Effector memory CD8-positive, alpha-beta T cell (primary cell): Measurements from ENCODE around the gene GGA2.
A peak's percentile ranks its signal among the peaks of the same experiment; 100 is the strongest.
"Not testable (repeated sequence)": the region's sequence is repeated elsewhere in the genome, so short reads cannot be mapped to it uniquely, and the experiment has no call there.

ENCODE experiments used
- ATAC-seq: fragments of 150-1000 bp; cut with Tn5 transposase; replicated peaks from 2 replicates; pipeline ENCODE4 v1.10.0; 2021; ENCODE audit warnings: mild to moderate bottlenecking, moderate library complexity
- DNase-seq, 3 experiments: peaks; one replicate each; pipeline ENCODE4 v3.0.0; 2021
- H3K27ac Mint-ChIP-seq, 2 donors: one replicate each; pipeline ENCODE4 v1.8.0; 2022; ENCODE audit warnings: mild to moderate bottlenecking in 2 of 2, mixed read lengths in 2 of 2, moderate library complexity in 2 of 2
- H3K27me3 Mint-ChIP-seq, 2 donors: one replicate each; pipeline ENCODE4 v1.8.0; 2022; ENCODE audit warnings: mixed read lengths in 2 of 2
- H3K36me3 Mint-ChIP-seq: one replicate; pipeline ENCODE4 v1.8.0; 2022; ENCODE audit warnings: mild to moderate bottlenecking, moderate library complexity, mixed read lengths; ENCODE audit not compliant: insufficient read depth
- H3K4me1 Mint-ChIP-seq, 2 donors: one replicate each; pipeline ENCODE4 v1.8.0; 2022; ENCODE audit warnings: low read depth in 2 of 2, mixed read lengths in 2 of 2
- H3K4me3 Mint-ChIP-seq, 2 donors: one replicate each; pipeline ENCODE4 v1.8.0; 2022; ENCODE audit warnings: mild to moderate bottlenecking in 2 of 2, mixed read lengths in 2 of 2, moderate library complexity in 2 of 2
- H3K9me3 Mint-ChIP-seq, 2 donors: one replicate each; pipeline ENCODE4 v1.8.0; 2022; ENCODE audit warnings: mixed read lengths in 2 of 2

Gene GGA2

DNA sequence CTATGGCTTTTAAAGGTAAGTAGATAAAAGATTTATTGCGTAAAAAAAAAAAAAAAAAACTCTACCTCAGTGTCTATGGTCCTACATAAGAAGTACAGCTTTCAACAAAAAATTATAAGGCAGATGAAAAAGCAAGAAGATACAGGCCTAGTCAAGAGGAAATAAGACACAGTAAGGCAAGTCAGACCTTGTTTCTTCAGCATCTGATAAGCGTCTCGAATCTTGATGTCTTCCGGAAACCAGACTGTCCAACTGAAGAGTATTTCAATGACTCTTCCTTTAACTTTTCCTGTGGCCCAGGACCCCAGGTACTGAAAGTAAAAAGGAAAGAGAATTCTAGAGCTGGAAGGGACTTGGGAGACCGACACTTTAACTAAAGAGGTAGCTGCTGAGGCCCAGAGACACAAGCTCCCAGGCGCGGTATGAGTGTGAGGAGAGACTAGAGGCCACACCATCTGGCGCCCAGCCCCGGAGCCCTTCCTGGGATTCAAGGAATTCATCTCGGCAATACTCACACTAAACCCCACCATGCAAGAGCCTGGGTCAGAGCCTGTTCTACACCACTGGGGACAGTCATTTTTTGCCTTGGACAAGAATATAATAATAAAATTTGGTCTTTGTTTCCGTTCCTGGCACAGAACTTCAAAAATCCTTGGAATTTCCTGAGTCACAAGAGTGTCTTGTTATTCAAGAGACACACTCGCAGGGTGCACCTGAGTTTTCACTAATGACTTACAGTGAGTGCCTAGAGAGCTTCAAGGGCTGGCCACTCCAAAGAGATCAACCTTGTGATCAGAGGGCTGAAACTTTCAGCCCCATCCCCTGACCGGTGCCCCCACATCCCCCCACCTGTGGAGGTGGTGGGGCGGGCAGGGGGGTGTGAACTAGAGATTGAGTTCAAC, 18.6 kb downstream of the GGA2 start:
- no peak overlapping the region for H3K4me3 Mint-ChIP-seq
- peak overlapping the region; percentile 20 to 52 for H3K27ac Mint-ChIP-seq
- H3K9me3 Mint-ChIP-seq = no peaks in the 10 kb centered on the region
- ATAC-seq = no peak
- peaks cover 100% of the 10 kb centered on the region for H3K36me3 Mint-ChIP-seq
- no peaks in the 10 kb centered on the region for H3K27me3 Mint-ChIP-seq
- peaks cover 0 to 17% of the 10 kb centered on the region in 2 donors for H3K4me1 Mint-ChIP-seq
- no peak for DNase-seq

DNA sequence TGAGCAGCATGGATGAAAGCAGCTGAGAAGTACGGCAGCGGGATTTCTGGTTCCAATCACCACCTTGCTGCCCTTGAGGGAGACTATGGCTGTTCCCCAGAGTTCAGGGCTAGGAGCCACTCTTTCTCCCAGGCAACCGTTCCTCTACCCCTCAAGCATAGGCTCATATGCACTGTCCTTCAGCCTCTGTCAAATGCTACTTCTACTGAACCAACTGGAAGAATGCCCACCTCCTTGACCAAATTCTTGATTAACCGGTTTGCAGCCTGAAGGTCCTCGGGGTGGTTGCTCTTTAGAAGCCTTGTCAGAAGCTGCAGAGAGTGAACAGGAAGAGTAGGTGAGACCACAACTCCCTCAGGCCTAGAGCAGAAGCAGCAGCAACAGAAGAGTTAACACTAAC, 23.8 kb downstream of the GGA2 start:
- no peak overlapping the region for H3K4me3 Mint-ChIP-seq
- no peak for ATAC-seq
- H3K27ac Mint-ChIP-seq = peak overlapping the region; percentile 55 to 65
- H3K4me1 Mint-ChIP-seq = peaks cover 9 to 24% of the 10 kb centered on the region in 2 donors
- DNase-seq = no peak
- no peaks in the 10 kb centered on the region for H3K9me3 Mint-ChIP-seq
- no peaks in the 10 kb centered on the region for H3K27me3 Mint-ChIP-seq
- peaks cover 98% of the 10 kb centered on the region for H3K36me3 Mint-ChIP-seq

DNA sequence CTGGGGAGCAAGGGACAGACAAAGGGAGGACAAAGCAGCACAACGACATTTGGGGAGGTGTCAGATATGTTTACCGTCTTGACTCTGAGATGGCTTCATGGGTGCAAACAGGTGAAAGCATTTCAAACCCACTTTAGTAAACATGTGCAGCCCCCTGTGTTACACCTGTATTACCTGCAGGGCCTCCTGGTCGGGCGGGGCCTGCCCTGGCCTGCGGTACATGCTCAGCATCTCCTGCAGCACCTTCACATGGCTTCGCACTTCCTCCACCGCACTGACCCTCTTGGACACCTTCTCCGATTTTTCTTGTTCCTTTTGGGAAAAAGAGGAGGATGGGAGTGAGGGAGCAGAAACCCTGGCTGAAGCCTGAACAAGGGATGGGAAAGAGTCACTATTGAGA, 24.5 kb downstream of the GGA2 start:
- ATAC-seq = no peak

DNA sequence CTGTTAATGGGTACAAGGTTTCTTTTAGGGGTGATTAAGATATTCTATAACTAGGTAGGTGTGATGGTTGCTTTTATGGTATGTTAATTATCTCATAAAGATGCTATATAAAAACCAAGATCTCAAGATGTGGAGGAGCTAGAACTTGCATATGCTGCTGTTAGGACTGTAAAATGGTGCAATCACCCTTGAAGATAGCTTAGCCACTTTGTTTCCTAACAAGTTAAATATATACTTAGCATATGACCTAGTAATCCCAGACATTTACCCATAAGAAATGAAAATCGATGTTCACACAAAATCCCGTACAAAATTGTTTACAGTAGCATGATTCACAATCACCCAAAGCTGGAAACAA, 25.1 kb downstream of the GGA2 start:
- Mint-ChIP-seq H3K4me3 (no peak overlapping the region), H3K27me3 (no peaks in the 10 kb centered on the region), H3K36me3 (peaks cover 98% of the 10 kb centered on the region), H3K9me3 (no peaks in the 10 kb centered on the region), H3K4me1 (peaks cover 9 to 21% of the 10 kb centered on the region in 2 donors), H3K27ac (peak overlapping the region in 1 of 2 donors; percentile 99)
- DNase-seq (no peak), ATAC-seq (no peak)

More for the DNA sequence above, 24.5 kb downstream of the GGA2 start:
- Mint-ChIP-seq H3K9me3 (no peaks in the 10 kb centered on the region), H3K27ac (peak overlapping the region; percentile 65 to 99), H3K27me3 (no peaks in the 10 kb centered on the region), H3K4me3 (no peak overlapping the region), H3K36me3 (peaks cover 98% of the 10 kb centered on the region), H3K4me1 (peaks cover 9 to 23% of the 10 kb centered on the region in 2 donors)
- no peak for DNase-seq

DNA sequence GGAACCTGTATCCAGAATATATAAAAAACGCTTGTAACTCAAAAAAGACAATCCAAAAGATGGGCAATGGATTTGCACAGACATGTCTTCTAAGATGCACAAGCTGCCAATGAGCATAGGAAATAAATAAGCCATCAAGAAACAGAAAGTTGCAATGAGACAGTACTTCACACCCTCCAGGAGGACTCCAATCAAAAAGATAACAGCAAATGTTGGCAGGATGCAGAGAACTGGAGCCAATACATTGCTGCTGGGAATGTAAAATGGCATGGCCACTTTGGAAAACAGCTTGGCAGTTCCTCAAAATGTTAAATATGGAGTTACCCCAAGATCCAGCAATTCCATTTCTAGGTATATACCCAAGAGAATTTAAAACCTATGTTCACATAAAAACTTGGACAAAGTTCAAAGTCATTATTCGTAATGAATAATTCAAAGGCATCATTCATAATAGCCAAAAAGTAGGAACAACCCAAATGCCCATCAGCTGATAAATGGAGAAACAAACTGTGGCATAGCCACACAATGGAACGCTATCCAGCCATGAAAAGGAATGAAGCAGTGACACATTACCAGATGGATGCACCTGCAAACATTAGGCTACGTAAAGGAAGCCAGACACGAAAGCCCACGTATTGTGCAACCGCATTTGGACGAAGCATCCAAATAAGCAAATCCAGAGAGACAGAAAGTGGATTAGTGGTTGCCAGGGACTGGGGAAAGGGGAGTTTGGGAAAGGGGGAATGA, 25.6 kb downstream of the GGA2 start:
- H3K4me1 Mint-ChIP-seq = peaks cover 9 to 26% of the 10 kb centered on the region in 2 donors
- H3K27ac Mint-ChIP-seq = peak overlapping the region; percentile 95 to 99
- no peak for DNase-seq
- no peaks in the 10 kb centered on the region for H3K9me3 Mint-ChIP-seq
- no peak for ATAC-seq
- H3K27me3 Mint-ChIP-seq = no peaks in the 10 kb centered on the region
- H3K36me3 Mint-ChIP-seq = peaks cover 96% of the 10 kb centered on the region
- H3K4me3 Mint-ChIP-seq = peak overlapping the region in 1 of 2 donors; percentile 55

DNA sequence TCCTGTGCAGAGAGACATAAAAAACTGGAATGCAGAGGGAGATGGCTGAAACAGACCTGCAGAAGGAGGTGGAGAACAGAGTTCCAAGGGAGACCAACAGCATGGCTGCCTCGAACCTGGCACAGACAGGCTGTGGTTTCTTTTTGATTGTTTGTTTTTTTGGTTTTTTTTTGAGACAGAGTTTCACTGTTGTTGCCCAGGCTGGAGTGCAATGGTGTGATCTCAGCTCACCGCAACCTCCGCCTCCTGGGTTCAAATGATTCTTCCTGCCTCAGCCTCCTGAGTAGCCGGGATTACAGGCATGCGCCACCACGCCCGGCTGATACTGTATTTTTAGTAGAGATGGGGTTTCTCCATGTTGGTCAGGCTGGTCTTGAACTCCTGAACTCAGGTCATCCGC, 26.8 kb downstream of the GGA2 start:
- ATAC-seq = peak; percentile 60
- DNase-seq = peak; percentile 26 to 63 (median 27)
- H3K27ac Mint-ChIP-seq = peak overlapping the region; percentile 95 to 99
- peak overlapping the region; percentile 76 to 79 for H3K4me3 Mint-ChIP-seq
- H3K27me3 Mint-ChIP-seq, H3K9me3 Mint-ChIP-seq: not testable (repeated sequence)
- H3K36me3 Mint-ChIP-seq = peaks cover 94% of the 10 kb centered on the region
- peaks cover 9 to 31% of the 10 kb centered on the region in 2 donors for H3K4me1 Mint-ChIP-seq

DNA sequence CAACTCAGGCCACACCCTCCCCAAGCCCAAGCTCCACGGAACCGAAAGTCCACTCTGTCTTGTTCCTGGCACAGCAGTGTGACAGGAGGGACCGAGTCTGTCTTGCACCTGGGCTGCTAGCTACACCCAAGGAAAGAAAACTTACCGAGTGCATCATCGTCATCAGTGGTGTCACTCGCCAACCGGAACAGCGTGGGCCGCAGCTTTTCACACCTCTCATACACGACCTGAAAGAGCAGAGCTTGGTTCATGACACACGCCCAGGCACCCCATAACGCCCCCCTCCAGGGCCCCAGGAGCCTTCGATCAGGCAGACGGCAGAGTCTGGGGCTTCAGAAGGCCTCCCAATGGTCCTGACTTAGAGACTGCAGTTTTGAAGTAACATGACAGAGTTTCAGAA, 27.5 kb downstream of the GGA2 start:
- no peaks in the 10 kb centered on the region for H3K27me3 Mint-ChIP-seq

DNA sequence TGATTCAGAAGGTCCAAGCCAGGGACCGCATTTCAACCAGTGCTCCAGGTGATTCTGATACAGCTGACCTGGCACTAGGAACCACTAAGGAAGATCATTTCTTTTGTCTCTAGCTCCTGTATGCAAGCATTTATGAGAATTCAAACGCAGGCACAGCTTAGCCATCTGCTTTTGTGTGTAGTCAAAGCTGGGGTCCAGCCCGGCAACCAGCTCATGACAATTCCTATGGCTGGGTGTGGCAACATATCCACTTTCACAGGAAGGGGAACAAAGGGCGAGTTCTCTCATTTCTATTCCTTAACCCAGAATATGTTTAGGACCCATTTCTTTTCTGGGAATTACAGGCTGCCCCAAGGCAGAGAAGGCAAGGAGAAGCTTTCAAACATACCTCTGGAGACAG, 30.0 kb downstream of the GGA2 start:
- no peak overlapping the region for H3K4me3 Mint-ChIP-seq
- H3K9me3 Mint-ChIP-seq = no peaks in the 10 kb centered on the region
- H3K36me3 Mint-ChIP-seq = peaks cover 94% of the 10 kb centered on the region
- no peak for ATAC-seq
- peaks cover 9 to 31% of the 10 kb centered on the region in 2 donors for H3K4me1 Mint-ChIP-seq
- H3K27ac Mint-ChIP-seq = peak overlapping the region; percentile 66 to 99
- no peaks in the 10 kb centered on the region for H3K27me3 Mint-ChIP-seq
- DNase-seq = no peak

More for the DNA sequence above, 27.5 kb downstream of the GGA2 start:
- peak overlapping the region; percentile 95 to 99 for H3K27ac Mint-ChIP-seq
- ATAC-seq (peak; percentile 87), DNase-seq (peak; percentile 64 to 84 (median 70))
- H3K36me3 Mint-ChIP-seq = peaks cover 94% of the 10 kb centered on the region
- H3K4me3 Mint-ChIP-seq = peak overlapping the region; percentile 76 to 79
- no peaks in the 10 kb centered on the region for H3K9me3 Mint-ChIP-seq
- peaks cover 9 to 31% of the 10 kb centered on the region in 2 donors for H3K4me1 Mint-ChIP-seq

DNA sequence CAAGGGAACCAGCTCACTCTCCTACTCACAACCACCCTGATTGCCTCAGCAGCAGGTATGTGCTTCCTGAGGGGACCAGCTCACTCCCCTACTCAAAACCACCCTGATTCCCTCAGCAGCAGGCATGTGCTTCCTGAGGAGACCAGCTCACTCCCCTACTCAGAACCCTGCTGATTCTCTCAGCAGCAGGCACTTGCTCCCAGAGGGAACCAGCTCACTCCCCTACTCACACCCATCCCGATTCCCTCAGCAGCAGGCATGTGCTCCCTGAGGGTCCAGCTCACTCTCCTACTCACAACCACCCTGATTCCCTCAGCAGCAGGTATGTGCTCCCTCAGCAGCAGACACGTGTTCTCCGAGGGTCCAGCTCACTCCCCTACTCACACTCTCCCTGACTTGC, 31.2 kb downstream of the GGA2 start:
- Mint-ChIP-seq H3K27ac (peak overlapping the region; percentile 66 to 99), H3K4me1 (peaks cover 9 to 22% of the 10 kb centered on the region in 2 donors), H3K36me3 (peaks cover 94% of the 10 kb centered on the region), H3K4me3 (peak overlapping the region in 1 of 2 donors; percentile 20), H3K27me3 (no peaks in the 10 kb centered on the region), H3K9me3 (no peaks in the 10 kb centered on the region)
- DNase-seq = no peak
- no peak for ATAC-seq

DNA sequence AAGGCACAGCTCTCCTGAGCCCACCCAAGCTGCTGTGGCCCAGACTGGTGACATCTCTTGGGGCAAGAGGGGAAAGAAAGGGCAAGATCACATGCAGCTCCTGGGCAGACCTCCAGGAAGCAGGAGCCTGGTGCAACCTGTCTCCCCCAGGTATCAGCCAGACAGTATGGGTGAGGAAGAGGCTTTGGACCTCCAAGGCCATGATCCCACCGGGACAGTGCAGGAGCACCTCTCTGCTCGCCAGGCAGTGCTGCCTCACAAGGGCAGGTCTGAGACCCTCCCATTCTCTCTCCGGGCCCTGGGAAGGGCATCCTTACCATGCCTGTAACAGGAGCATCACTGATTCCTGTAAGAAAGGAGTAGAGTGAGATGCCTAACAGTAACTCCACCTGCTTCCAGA, 31.7 kb downstream of the GGA2 start:
- Mint-ChIP-seq H3K4me3 (no peak overlapping the region), H3K27me3 (no peaks in the 10 kb centered on the region), H3K4me1 (peaks cover 9 to 22% of the 10 kb centered on the region in 2 donors), H3K27ac (peak overlapping the region; percentile 66 to 99), H3K36me3 (peaks cover 95% of the 10 kb centered on the region), H3K9me3 (no peaks in the 10 kb centered on the region)
- DNase-seq = no peak
- ATAC-seq = no peak

DNA sequence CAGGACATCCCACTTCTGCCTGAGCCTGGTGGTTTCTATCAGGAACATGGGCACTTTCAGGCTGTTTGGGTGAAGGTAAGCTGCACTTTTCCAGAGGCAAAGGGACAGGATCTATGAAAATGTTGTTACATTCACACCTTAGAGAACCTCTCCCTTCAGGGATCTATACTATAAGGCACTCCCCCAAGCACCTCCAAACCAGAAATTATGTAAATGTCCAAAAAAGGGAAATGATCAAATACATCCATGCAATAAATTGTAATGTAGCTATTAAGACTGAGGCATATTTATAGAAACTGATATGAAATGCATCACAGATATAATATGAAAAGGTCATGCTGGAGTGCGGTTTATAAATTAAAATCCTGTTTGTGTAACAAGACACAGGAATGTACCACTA, 34.0 kb downstream of the GGA2 start:
- Mint-ChIP-seq H3K27ac (no peak overlapping the region), H3K36me3 (peaks cover 94% of the 10 kb centered on the region), H3K9me3 (no peaks in the 10 kb centered on the region), H3K27me3 (no peaks in the 10 kb centered on the region), H3K4me3 (no peak overlapping the region), H3K4me1 (peaks cover 0 to 10% of the 10 kb centered on the region in 2 donors)
- DNase-seq (no peak), ATAC-seq (no peak)

DNA sequence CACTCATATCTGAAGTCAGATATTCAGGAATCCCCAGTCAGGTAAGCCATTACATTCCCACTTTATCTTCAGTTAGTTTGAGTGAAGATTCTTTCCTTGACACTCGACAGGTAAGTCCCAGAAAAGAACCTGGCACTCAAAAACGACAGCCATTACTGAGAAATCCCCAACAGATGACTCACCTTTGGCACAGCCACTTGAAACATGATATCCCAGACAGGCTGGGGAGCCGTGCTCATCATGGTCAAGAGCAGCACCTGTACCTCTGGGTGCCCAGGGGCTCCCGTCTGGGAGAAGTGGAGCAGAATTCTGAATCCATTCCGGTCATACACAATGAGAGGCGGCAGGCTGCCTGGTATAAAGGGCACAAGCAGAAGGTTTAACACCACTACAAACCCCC, 40.5 kb downstream of the GGA2 start:
- ATAC-seq = no peak

DNA sequence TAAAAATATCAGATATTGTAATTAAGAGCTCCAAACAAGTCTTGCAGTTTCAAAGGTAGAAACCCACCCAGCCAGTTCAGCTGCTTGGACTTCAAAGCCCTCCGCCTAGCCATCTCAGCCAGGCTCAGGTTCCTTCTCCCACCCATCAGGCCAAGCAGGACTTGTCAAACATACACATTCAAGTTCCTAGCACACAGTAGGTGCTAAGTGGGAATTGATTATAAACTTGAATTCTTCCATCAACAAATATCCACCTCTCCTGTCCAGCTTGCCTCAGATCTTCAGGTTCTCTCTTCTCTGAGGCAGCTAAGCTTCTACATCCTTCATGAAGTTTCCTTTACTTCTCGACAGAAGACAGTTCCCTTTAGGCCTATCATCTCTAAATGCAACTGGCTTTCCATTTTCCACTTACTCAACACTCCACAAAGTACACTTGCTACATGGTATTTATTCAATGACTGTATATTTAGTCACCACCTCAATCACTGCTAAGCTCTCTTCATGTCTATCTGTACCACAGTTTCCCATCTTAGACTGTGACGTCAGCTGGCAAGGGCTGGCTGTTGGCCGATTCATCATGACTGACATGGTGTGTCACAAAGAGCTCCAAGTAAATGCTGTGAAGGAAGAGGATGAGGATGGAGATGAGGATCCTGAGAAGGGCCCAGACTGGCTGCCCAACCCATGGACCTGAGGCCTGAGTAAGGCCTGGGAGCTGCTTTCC, 44.0 kb downstream of the GGA2 start:
- no peaks in the 10 kb centered on the region for H3K9me3 Mint-ChIP-seq
- peaks cover 0 to 3% of the 10 kb centered on the region in 2 donors for H3K4me1 Mint-ChIP-seq
- no peak overlapping the region for H3K4me3 Mint-ChIP-seq
- peaks cover 75% of the 10 kb centered on the region for H3K36me3 Mint-ChIP-seq
- ATAC-seq (no peak), DNase-seq (no peak)
- peak overlapping the region in 1 of 2 donors; percentile 23 for H3K27ac Mint-ChIP-seq
- H3K27me3 Mint-ChIP-seq = no peaks in the 10 kb centered on the region

More for the DNA sequence above, 40.5 kb downstream of the GGA2 start:
- no peaks in the 10 kb centered on the region for H3K9me3 Mint-ChIP-seq
- peaks cover 92% of the 10 kb centered on the region for H3K36me3 Mint-ChIP-seq
- no peak overlapping the region for H3K4me3 Mint-ChIP-seq
- DNase-seq = no peak
- no peaks in the 10 kb centered on the region for H3K27me3 Mint-ChIP-seq
- peaks cover 0 to under 1% of the 10 kb centered on the region in 2 donors for H3K4me1 Mint-ChIP-seq
- H3K27ac Mint-ChIP-seq = peak overlapping the region in 1 of 2 donors; percentile 89
